ENCODE measurements around the gene MTMR1.

MTMR1 gene

DNA sequence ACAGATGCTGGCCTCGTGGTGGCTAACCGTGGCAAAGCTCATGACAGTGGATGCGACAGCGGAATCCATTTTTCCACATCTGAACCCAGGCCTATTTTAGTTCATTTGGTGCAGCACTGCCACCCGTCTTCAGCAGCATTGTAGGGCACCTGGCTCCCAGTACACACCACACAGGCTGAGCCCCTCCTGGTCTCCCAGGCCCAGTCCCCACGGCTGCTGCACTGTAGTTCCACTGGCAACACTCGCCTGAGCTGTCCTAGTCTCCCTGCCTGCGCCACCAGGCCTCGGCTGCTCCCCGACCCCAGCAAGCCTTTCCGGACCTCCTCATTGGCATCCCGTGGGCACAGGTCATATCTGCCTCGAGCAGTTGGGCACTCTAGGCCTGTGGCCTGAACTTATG is 76.2 kb downstream of the MTMR1 start:
- H3K27ac ChIP-seq (ENCODE audit: low read depth, low read length) = no peak overlapping the region
- H3K4me3 ChIP-seq (ENCODE audit: low read depth, low read length) = no peak overlapping the region
- H3K36me3 ChIP-seq (ENCODE audit: control insufficient read depth, insufficient read depth, low read length) = peaks cover 4% of the 10 kb centered on the region; the same call in 1 of the 2 replicates
- peaks cover 9% of the 10 kb centered on the region for H3K4me1 ChIP-seq (ENCODE audit: control insufficient read depth, insufficient read depth, low read length)
- H3K9me3 ChIP-seq (ENCODE audit: control insufficient read depth, insufficient read depth, low read length) = peaks cover 10% of the 10 kb centered on the region
- H3K9ac ChIP-seq (ENCODE audit: low read depth, low read length) = no peak overlapping the region
- no peaks in the 10 kb centered on the region for H3K27me3 ChIP-seq (ENCODE audit: control insufficient read depth, insufficient read depth, low read length)

DNA sequence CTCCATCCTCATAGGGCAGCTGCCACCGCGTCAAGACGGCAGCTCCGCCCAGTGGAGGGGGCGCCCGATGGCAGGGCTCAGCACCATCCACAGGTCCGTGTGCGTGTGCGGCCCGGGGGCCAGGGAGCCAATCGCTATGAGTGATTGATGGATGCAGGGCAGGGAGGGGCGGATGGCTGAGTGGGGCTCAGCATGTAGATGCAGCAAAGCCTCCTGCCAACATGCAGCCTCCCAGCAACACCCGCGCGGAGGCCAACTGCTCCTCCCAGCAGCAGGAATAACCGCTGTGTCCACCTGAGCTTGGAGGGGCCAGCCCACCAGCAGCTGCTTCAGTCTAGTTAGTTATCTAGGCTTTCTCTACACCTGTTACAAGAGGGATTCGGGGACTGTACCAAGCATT is 77.4 kb downstream of the MTMR1 start:
- peaks cover 16% of the 10 kb centered on the region for H3K9me3 ChIP-seq (ENCODE audit: control insufficient read depth, insufficient read depth, low read length)
- peaks cover 7% of the 10 kb centered on the region for H3K4me1 ChIP-seq (ENCODE audit: control insufficient read depth, insufficient read depth, low read length)
- no peak overlapping the region for H3K4me3 ChIP-seq (ENCODE audit: low read depth, low read length)
- H3K36me3 ChIP-seq (ENCODE audit: control insufficient read depth, insufficient read depth, low read length) = peaks cover 8% of the 10 kb centered on the region
- no peaks in the 10 kb centered on the region for H3K27me3 ChIP-seq (ENCODE audit: control insufficient read depth, insufficient read depth, low read length)
- no peak overlapping the region for H3K27ac ChIP-seq (ENCODE audit: low read depth, low read length)
- H3K9ac ChIP-seq (ENCODE audit: low read depth, low read length) = no peak overlapping the region

GRCh38 chrX:150771116-150771515 is 77.9 kb downstream of the MTMR1 start:
- Histone ChIP-seq H3K9ac (ENCODE audit: low read depth, low read length) (no peak overlapping the region), H3K9me3 (ENCODE audit: control insufficient read depth, insufficient read depth, low read length) (peaks cover 19% of the 10 kb centered on the region), H3K36me3 (ENCODE audit: control insufficient read depth, insufficient read depth, low read length) (peaks cover 11% of the 10 kb centered on the region), H3K27me3 (ENCODE audit: control insufficient read depth, insufficient read depth, low read length) (no peaks in the 10 kb centered on the region), H3K4me1 (ENCODE audit: control insufficient read depth, insufficient read depth, low read length) (0 out of 2 replicates have a peak, but pooled peaks cover 4% of the 10 kb centered on the region), H3K27ac (ENCODE audit: low read depth, low read length) (no peak overlapping the region), H3K4me3 (ENCODE audit: low read depth, low read length) (no peak overlapping the region)

- Histone ChIP-seq H3K4me3 (ENCODE audit: low read depth, low read length) (no peak overlapping the region), H3K9ac (ENCODE audit: low read depth, low read length) (no peak overlapping the region), H3K9me3 (ENCODE audit: control insufficient read depth, insufficient read depth, low read length) (peaks cover 11% of the 10 kb centered on the region; the same call in 1 of the 2 replicates), H3K27me3 (ENCODE audit: control insufficient read depth, insufficient read depth, low read length) (no peaks in the 10 kb centered on the region), H3K4me1 (ENCODE audit: control insufficient read depth, insufficient read depth, low read length) (peaks cover 9% of the 10 kb centered on the region; the same call in 1 of the 2 replicates), H3K36me3 (ENCODE audit: control insufficient read depth, insufficient read depth, low read length) (peaks cover 15% of the 10 kb centered on the region), H3K27ac (ENCODE audit: low read depth, low read length) (no peak overlapping the region)
Measured at GRCh38 chrX:150772150-150772970, 79.2 kb downstream of the MTMR1 start.

GRCh38 chrX:150773117-150773516 is 79.9 kb downstream of the MTMR1 start:
- Histone ChIP-seq H3K27me3 (ENCODE audit: control insufficient read depth, insufficient read depth, low read length) (no peaks in the 10 kb centered on the region), H3K36me3 (ENCODE audit: control insufficient read depth, insufficient read depth, low read length) (peaks cover 15% of the 10 kb centered on the region)

GRCh38 chrX:150773634-150774033 is 80.4 kb downstream of the MTMR1 start:
- no peak overlapping the region for H3K4me3 ChIP-seq (ENCODE audit: low read depth, low read length)
- H3K9me3 ChIP-seq (ENCODE audit: control insufficient read depth, insufficient read depth, low read length) = peaks cover 13% of the 10 kb centered on the region; the same call in 1 of the 2 replicates
- H3K9ac ChIP-seq (ENCODE audit: low read depth, low read length) = no peak overlapping the region
- H3K27ac ChIP-seq (ENCODE audit: low read depth, low read length) = no peak overlapping the region
- peaks cover 15% of the 10 kb centered on the region for H3K36me3 ChIP-seq (ENCODE audit: control insufficient read depth, insufficient read depth, low read length)
- H3K4me1 ChIP-seq (ENCODE audit: control insufficient read depth, insufficient read depth, low read length) = peaks cover 17% of the 10 kb centered on the region
- no peaks in the 10 kb centered on the region for H3K27me3 ChIP-seq (ENCODE audit: control insufficient read depth, insufficient read depth, low read length)

More at GRCh38 chrX:150773117-150773516, 79.9 kb downstream of the MTMR1 start:
- Histone ChIP-seq H3K4me3 (ENCODE audit: low read depth, low read length) (no peak overlapping the region), H3K9ac (ENCODE audit: low read depth, low read length) (no peak overlapping the region), H3K9me3 (ENCODE audit: control insufficient read depth, insufficient read depth, low read length) (peaks cover 12% of the 10 kb centered on the region; the same call in 1 of the 2 replicates), H3K27ac (ENCODE audit: low read depth, low read length) (no peak overlapping the region), H3K4me1 (ENCODE audit: control insufficient read depth, insufficient read depth, low read length) (peaks cover 16% of the 10 kb centered on the region)

- no peak overlapping the region for H3K9ac ChIP-seq (ENCODE audit: low read depth, low read length)
- peaks cover 18% of the 10 kb centered on the region for H3K9me3 ChIP-seq (ENCODE audit: control insufficient read depth, insufficient read depth, low read length)
- no peaks in the 10 kb centered on the region for H3K27me3 ChIP-seq (ENCODE audit: control insufficient read depth, insufficient read depth, low read length)
- H3K4me1 ChIP-seq (ENCODE audit: control insufficient read depth, insufficient read depth, low read length) = peaks cover 17% of the 10 kb centered on the region
- H3K36me3 ChIP-seq (ENCODE audit: control insufficient read depth, insufficient read depth, low read length) = peaks cover 15% of the 10 kb centered on the region
- no peak overlapping the region for H3K27ac ChIP-seq (ENCODE audit: low read depth, low read length)
- H3K4me3 ChIP-seq (ENCODE audit: low read depth, low read length) = no peak overlapping the region
Measured at GRCh38 chrX:150774798-150775568, 81.8 kb downstream of the MTMR1 start.

- Histone ChIP-seq H3K4me1 (ENCODE audit: control insufficient read depth, insufficient read depth, low read length) (peaks cover 17% of the 10 kb centered on the region), H3K9ac (ENCODE audit: low read depth, low read length) (no peak overlapping the region), H3K4me3 (ENCODE audit: low read depth, low read length) (no peak overlapping the region), H3K27me3 (ENCODE audit: control insufficient read depth, insufficient read depth, low read length) (no peaks in the 10 kb centered on the region), H3K9me3 (ENCODE audit: control insufficient read depth, insufficient read depth, low read length) (peaks cover 18% of the 10 kb centered on the region), H3K36me3 (ENCODE audit: control insufficient read depth, insufficient read depth, low read length) (peaks cover 15% of the 10 kb centered on the region), H3K27ac (ENCODE audit: low read depth, low read length) (no peak overlapping the region)
Measured at GRCh38 chrX:150775569-150776350, 82.6 kb downstream of the MTMR1 start.

GRCh38 chrX:150777328-150777992 is 84.3 kb downstream of the MTMR1 start:
- peaks cover 15% of the 10 kb centered on the region for H3K36me3 ChIP-seq (ENCODE audit: control insufficient read depth, insufficient read depth, low read length)
- H3K9ac ChIP-seq (ENCODE audit: low read depth, low read length) = no peak overlapping the region; the same call in 1 of the 2 replicates
- H3K27me3 ChIP-seq (ENCODE audit: control insufficient read depth, insufficient read depth, low read length) = no peaks in the 10 kb centered on the region
- H3K9me3 ChIP-seq (ENCODE audit: control insufficient read depth, insufficient read depth, low read length) = peaks cover 18% of the 10 kb centered on the region; the same call in 1 of the 2 replicates
- no peak overlapping the region for H3K4me3 ChIP-seq (ENCODE audit: low read depth, low read length)
- no peak overlapping the region for H3K27ac ChIP-seq (ENCODE audit: low read depth, low read length)
- H3K4me1 ChIP-seq (ENCODE audit: control insufficient read depth, insufficient read depth, low read length) = peaks cover 17% of the 10 kb centered on the region

DNA sequence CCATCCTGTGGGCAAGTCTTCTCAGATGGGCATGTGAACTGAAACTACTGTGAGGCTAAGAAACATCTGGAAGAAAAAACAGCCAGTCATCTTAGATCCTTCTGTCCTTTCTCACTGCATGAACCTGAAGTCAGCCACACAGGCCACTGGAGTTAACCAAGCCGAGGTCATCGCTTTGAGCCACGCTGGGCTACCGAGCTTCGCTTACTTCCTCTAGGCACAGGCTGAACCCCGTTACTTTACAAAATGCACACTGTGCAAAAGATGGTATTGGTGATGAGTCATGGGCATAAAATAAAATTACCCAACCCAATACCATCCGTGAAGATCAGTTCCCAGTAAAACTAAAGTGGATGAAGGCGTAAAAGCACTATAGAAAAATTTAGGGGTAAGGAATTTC is 86.2 kb downstream of the MTMR1 start:
- Histone ChIP-seq H3K9ac (ENCODE audit: low read depth, low read length) (no peak overlapping the region), H3K4me1 (ENCODE audit: control insufficient read depth, insufficient read depth, low read length) (peaks cover 17% of the 10 kb centered on the region), H3K4me3 (ENCODE audit: low read depth, low read length) (no peak overlapping the region), H3K27me3 (ENCODE audit: control insufficient read depth, insufficient read depth, low read length) (no peaks in the 10 kb centered on the region), H3K27ac (ENCODE audit: low read depth, low read length) (no peak overlapping the region), H3K9me3 (ENCODE audit: control insufficient read depth, insufficient read depth, low read length) (peaks cover 27% of the 10 kb centered on the region; the same call in 1 of the 2 replicates), H3K36me3 (ENCODE audit: control insufficient read depth, insufficient read depth, low read length) (peaks cover 15% of the 10 kb centered on the region)
